SK-N-SH (cell line): Measurements from ENCODE around the gene SPSB3. TPM values are rescaled to one million over a fixed set of nuclear protein-coding genes. Genes with fewer than 3 reads are reported as not detected.

Source experiments
- CTCF ChIA-PET: fragments of 300-600, 350-600 bp; formaldehyde crosslinking; extraction: SDS; loops from one replicate; lab custom pipeline; 2021; lab: Yijun Ruan, JAX
- POLR2A ChIA-PET: fragments of 350-600 bp; sonication (Branson Sonifier 250); formaldehyde crosslinking; extraction: SDS; loops from one replicate; lab custom pipeline; 2020; ENCODE audit warnings: antibody characterized with exemption, inconsistent platforms; lab: Yijun Ruan, JAX
- DNase-seq: peaks from one replicate; pipeline ENCODE4 v3.0.0; 2012
- H2AFZ ChIP-seq: fragments of 200-600 bp; sonication (generic); 2 replicates; pipeline ENCODE4 v1.8.1; 2016; ENCODE audit warnings: antibody characterized with exemption, mild to moderate bottlenecking, low read depth
- H3F3A ChIP-seq: fragments of 200-600 bp; sonication (generic); replicated peaks from 2 replicates; pipeline ENCODE3; 2016; ENCODE audit warnings: antibody characterized with exemption, mild to moderate bottlenecking; ENCODE audit not compliant: insufficient read depth
- H3K27ac ChIP-seq, 2 experiments: fragments of 200-500 bp in 1 of 2; fragments of 200-600 bp in 1 of 2; sonication (Bioruptor generic) in 1 of 2; sonication (generic), shearing (Covaris generic) in 1 of 2; 2 replicates each; pipeline versions ENCODE4 v1.5.1 to v1.6.1; 2014 to 2016; ENCODE audit warnings: low read depth in 2 of 2, inconsistent platforms in 1 of 2, low read length in 1 of 2, mild to moderate bottlenecking in 1 of 2, mixed read lengths in 1 of 2
- H3K27me3 ChIP-seq: fragments of 200-600 bp; sonication (generic), shearing (Covaris generic); 2 replicates; pipeline ENCODE4 v1.6.1; 2016; ENCODE audit warnings: mixed run types; ENCODE audit not compliant: insufficient read depth
- H3K36me3 ChIP-seq, 2 experiments: fragments of 200-500 bp in 1 of 2; fragments of 200-600 bp in 1 of 2; sonication (Bioruptor generic) in 1 of 2; sonication (generic) in 1 of 2; replicated peaks in 1 of 2; 2 replicates each; pipeline versions ENCODE3 to v1.5.1; 2014 to 2016; ENCODE audit warnings: low read length in 1 of 2, mild to moderate bottlenecking in 1 of 2; ENCODE audit not compliant: insufficient read depth in 2 of 2, control insufficient read depth in 1 of 2
- H3K4me1 ChIP-seq, 2 experiments: fragments of 200-500 bp in 1 of 2; fragments of 200-600 bp in 1 of 2; sonication (Bioruptor generic) in 1 of 2; sonication (generic), shearing (Covaris generic) in 1 of 2; 2 replicates each; pipeline versions ENCODE4 v1.5.1 to v1.6.1; 2014 to 2016; ENCODE audit warnings: low read depth in 1 of 2, low read length in 1 of 2, mixed run types in 1 of 2; ENCODE audit not compliant: insufficient read depth in 2 of 2, control insufficient read depth in 1 of 2
- H3K4me2 ChIP-seq: fragments of 200-600 bp; sonication (generic), shearing (Covaris generic); 2 replicates; pipeline ENCODE4 v1.6.1; 2017; ENCODE audit warnings: mixed run types
- H3K4me3 ChIP-seq, 2 experiments: fragments of 200-500 bp in 1 of 2; fragments of 200-600 bp in 1 of 2; sonication (Bioruptor generic) in 1 of 2; sonication (generic), shearing (Covaris generic) in 1 of 2; 2 replicates each; pipeline versions ENCODE4 v1.5.1 to v1.8.1; 2014 to 2016; ENCODE audit warnings: low read depth in 2 of 2, inconsistent platforms in 1 of 2, low read length in 1 of 2, mild to moderate bottlenecking in 1 of 2, mixed read lengths in 1 of 2, moderate library complexity in 1 of 2
- H3K79me2 ChIP-seq: fragments of 200-600 bp; sonication (generic); 2 replicates; pipeline ENCODE4 v1.8.1; 2017; ENCODE audit warnings: mild to moderate bottlenecking; ENCODE audit not compliant: insufficient read depth
- H3K9ac ChIP-seq: fragments of 200-600 bp; sonication (generic); 2 replicates; pipeline ENCODE4 v1.6.1; 2017; ENCODE audit warnings: mixed run types
- H3K9me2 ChIP-seq: fragments of 200-600 bp; sonication (generic); 2 replicates; pipeline ENCODE4 v1.6.1; 2017; ENCODE audit warnings: mixed run types
- H3K9me3 ChIP-seq: fragments of 200-600 bp; sonication (generic); 2 replicates; pipeline ENCODE4 v1.6.1; 2017; ENCODE audit warnings: mixed run types, mild to moderate bottlenecking, moderate library complexity
- H4K20me1 ChIP-seq: fragments of 200-600 bp; sonication (generic); 2 replicates; pipeline ENCODE4 v1.6.1; 2017; ENCODE audit warnings: mild to moderate bottlenecking, mixed run types; ENCODE audit not compliant: insufficient read depth
- ELF1 ChIP-seq: IDR thresholded peaks from 2 replicates; pipeline ENCODE4 v1.4.0; 2012
- EZH2phosphoT487 ChIP-seq: fragments of 200-600 bp; sonication (generic); IDR thresholded peaks from 2 replicates; pipeline ENCODE4 v1.6.1; 2017; ENCODE audit warnings: low read depth, mixed run types, mild to moderate bottlenecking, antibody characterized with exemption, moderate library complexity, borderline replicate concordance
- FOXJ3 ChIP-seq: sonication (generic); formaldehyde crosslinking; IDR thresholded peaks from 2 replicates; pipeline ENCODE4 v1.5.1; 2020; ENCODE audit warnings: mild to moderate bottlenecking, missing genetic modification reagents
- GABPA ChIP-seq: IDR thresholded peaks from 2 replicates; pipeline ENCODE4 v1.4.0; 2012; ENCODE audit warnings: low read depth, mild to moderate bottlenecking
- GATA2 ChIP-seq: sonication (generic); formaldehyde crosslinking; IDR thresholded peaks from 2 replicates; pipeline ENCODE4 v1.5.0; 2020; ENCODE audit warnings: mild to moderate bottlenecking, missing genetic modification reagents
- MEF2A ChIP-seq: IDR thresholded peaks from 2 replicates; pipeline ENCODE4 v1.4.0; 2012; ENCODE audit warnings: low read depth, borderline replicate concordance
- NFIC ChIP-seq: IDR thresholded peaks from 2 replicates; pipeline ENCODE4 v1.4.0; 2012; ENCODE audit warnings: borderline replicate concordance
- NRF1 ChIP-seq: IDR thresholded peaks from 2 replicates; pipeline ENCODE4 v1.6.1; 2012; ENCODE audit warnings: low read depth, mild to moderate bottlenecking, low read length
- POLR2AphosphoS5 ChIP-seq: IDR thresholded peaks from 2 replicates; pipeline ENCODE4 v1.6.1; 2012; ENCODE audit warnings: low read depth, low read length
- RCOR1 ChIP-seq: fragments of 150-350 bp; IDR thresholded peaks from 2 replicates; pipeline ENCODE4 v1.6.1; 2017; ENCODE audit warnings: antibody characterized with exemption, low read length
- RFX5 ChIP-seq: IDR thresholded peaks from 2 replicates; pipeline ENCODE4 v1.6.1; 2012; ENCODE audit warnings: mild to moderate bottlenecking, improper control_type of control experiment, low read length
- RXRA ChIP-seq: IDR thresholded peaks from 2 replicates; pipeline ENCODE4 v1.4.0; 2012; ENCODE audit warnings: low read depth, mild to moderate bottlenecking, borderline replicate concordance
- SIN3A ChIP-seq: IDR thresholded peaks from 2 replicates; pipeline ENCODE4 v1.6.1; 2012; ENCODE audit warnings: low read depth, mild to moderate bottlenecking, low read length, moderate library complexity, borderline replicate concordance
- TCF12 ChIP-seq: IDR thresholded peaks from 2 replicates; pipeline ENCODE4 v1.4.0; 2012
- TEAD4 ChIP-seq: IDR thresholded peaks from 2 replicates; pipeline ENCODE4 v1.4.0; 2012; ENCODE audit warnings: mild to moderate bottlenecking, borderline replicate concordance; ENCODE audit not compliant: insufficient read depth
- WGBS: methylation state at CpG from one replicate; pipeline ENCODE4 v1.1.6; 2017; ENCODE audit warnings: low lambda C conversion rate; 5-methylcytosine and 5-hydroxymethylcytosine counted together
- polyA plus RNA-seq, 3 experiments: library from polyadenylated mRNA; depleted of rRNA; stranded (reverse); fragments of >200 nt; gene quantifications; 2 replicates each; pipeline ENCODE4 v1.2.3, GENCODE V29; 2012
- TF ChIP-seq, protein P1 (sequence below): fragments of 200-600 bp; sonication (generic); IDR thresholded peaks from 2 replicates; pipeline ENCODE4 v1.6.1; 2017; ENCODE audit warnings: antibody characterized with exemption, mild to moderate bottlenecking, moderate library complexity
- TF ChIP-seq, protein P2 (sequence below): IDR thresholded peaks from 2 replicates; pipeline ENCODE4; 2012
- TF ChIP-seq, protein P3 (sequence below): IDR thresholded peaks from 2 replicates; pipeline ENCODE4 v1.4.0; 2012; ENCODE audit warnings: low read depth, borderline replicate concordance
- TF ChIP-seq, protein P4 (sequence below): IDR thresholded peaks from 2 replicates; pipeline ENCODE4 v1.4.0; 2012; ENCODE audit warnings: low read depth, borderline replicate concordance

Gene SPSB3
- polyA plus RNA-seq, 1 of the 3 experiments (the other 2 are of a cell fraction) = 40.6 TPM

DNA sequence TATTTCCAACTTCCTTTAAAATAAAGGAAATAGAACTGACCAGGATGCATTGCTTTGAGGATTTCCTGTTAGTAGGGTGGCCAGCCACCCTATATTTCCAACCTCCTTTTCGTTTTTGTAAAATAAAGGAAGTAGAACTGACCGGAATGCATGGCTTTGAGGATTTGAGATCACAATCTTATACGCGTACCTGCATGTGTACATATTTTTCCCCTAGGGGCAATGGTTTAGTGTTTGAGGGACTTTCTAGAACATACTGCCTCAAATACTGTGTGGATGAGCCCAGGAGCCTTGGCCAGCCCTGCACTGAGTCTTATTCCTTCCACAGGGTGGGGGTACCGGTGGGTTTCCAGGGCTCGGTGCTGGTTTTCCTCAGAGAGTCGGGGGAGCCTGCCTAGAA is 50.8 kb downstream of the SPSB3 start (continued):
- TF ChIP-seq NRF1 (no peak), TEAD4 (no peak), GATA2 (no peak)
- TF ChIP-seq, protein P1, sequence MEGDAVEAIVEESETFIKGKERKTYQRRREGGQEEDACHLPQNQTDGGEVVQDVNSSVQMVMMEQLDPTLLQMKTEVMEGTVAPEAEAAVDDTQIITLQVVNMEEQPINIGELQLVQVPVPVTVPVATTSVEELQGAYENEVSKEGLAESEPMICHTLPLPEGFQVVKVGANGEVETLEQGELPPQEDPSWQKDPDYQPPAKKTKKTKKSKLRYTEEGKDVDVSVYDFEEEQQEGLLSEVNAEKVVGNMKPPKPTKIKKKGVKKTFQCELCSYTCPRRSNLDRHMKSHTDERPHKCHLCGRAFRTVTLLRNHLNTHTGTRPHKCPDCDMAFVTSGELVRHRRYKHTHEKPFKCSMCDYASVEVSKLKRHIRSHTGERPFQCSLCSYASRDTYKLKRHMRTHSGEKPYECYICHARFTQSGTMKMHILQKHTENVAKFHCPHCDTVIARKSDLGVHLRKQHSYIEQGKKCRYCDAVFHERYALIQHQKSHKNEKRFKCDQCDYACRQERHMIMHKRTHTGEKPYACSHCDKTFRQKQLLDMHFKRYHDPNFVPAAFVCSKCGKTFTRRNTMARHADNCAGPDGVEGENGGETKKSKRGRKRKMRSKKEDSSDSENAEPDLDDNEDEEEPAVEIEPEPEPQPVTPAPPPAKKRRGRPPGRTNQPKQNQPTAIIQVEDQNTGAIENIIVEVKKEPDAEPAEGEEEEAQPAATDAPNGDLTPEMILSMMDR = no peak
- TF ChIP-seq, protein P2, sequence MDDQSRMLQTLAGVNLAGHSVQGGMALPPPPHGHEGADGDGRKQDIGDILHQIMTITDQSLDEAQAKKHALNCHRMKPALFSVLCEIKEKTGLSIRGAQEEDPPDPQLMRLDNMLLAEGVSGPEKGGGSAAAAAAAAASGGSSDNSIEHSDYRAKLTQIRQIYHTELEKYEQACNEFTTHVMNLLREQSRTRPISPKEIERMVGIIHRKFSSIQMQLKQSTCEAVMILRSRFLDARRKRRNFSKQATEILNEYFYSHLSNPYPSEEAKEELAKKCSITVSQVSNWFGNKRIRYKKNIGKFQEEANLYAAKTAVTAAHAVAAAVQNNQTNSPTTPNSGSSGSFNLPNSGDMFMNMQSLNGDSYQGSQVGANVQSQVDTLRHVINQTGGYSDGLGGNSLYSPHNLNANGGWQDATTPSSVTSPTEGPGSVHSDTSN = no peak

DNA sequence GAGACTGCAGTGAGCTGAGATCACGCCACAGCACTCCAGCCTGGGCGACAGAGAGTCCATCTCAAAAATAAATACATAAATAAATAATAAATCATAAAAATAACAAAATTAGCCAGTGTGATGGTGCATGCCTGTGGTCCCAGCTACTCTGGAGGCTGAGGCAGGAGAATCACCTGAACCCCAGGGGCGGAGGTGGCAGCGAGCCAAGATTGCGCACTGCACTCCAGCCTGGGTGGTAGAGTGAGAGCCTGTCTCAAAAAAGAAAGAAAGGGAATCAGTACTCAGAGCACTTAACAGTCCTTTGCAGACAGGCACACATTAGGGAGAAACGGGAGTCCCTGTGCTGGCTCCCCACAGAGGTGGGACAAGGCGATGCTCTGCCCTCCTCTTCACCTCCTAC is 51.3 kb downstream of the SPSB3 start:
- ChIA-PET POLR2A (no interaction called here), CTCF (no interaction called here)
- Histone ChIP-seq H3K9ac (no peak overlapping the region), H3K27me3 (no peaks in the 10 kb centered on the region), H3K27ac (no peak overlapping the region), H3K9me2 (no peaks in the 10 kb centered on the region), H3K4me3 (no peak overlapping the region), H3K36me3 (peaks cover 7 to 34% of the 10 kb centered on the region in 2 experiments), H3K9me3 (no peaks in the 10 kb centered on the region), H3K79me2 (peaks cover 4% of the 10 kb centered on the region; the same call in 1 of the 2 replicates), H3K4me1 (no peaks in the 10 kb centered on the region), H4K20me1 (no peaks in the 10 kb centered on the region), H3F3A (peaks cover 16% of the 10 kb centered on the region), H2AFZ (no peak overlapping the region), H3K4me2 (no peak overlapping the region)
- no peak for DNase-seq
- WGBS = 94% methylated on average over 6 of the region's 7 CpGs
- TF ChIP-seq FOXJ3 (CRISPR knock-in tag) (no peak), ELF1 (no peak), GABPA (no peak), POLR2AphosphoS5 (no peak), SIN3A (no peak), MEF2A (no peak), TCF12 (no peak), RFX5 (no peak), RCOR1 (no peak), TEAD4 (no peak), RXRA (no peak), GATA2 (no peak), NFIC (no peak), EZH2phosphoT487 (no peak)
- TF ChIP-seq, protein P3, sequence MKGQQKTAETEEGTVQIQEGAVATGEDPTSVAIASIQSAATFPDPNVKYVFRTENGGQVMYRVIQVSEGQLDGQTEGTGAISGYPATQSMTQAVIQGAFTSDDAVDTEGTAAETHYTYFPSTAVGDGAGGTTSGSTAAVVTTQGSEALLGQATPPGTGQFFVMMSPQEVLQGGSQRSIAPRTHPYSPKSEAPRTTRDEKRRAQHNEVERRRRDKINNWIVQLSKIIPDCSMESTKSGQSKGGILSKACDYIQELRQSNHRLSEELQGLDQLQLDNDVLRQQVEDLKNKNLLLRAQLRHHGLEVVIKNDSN = no peak
- TF ChIP-seq, protein P4, sequence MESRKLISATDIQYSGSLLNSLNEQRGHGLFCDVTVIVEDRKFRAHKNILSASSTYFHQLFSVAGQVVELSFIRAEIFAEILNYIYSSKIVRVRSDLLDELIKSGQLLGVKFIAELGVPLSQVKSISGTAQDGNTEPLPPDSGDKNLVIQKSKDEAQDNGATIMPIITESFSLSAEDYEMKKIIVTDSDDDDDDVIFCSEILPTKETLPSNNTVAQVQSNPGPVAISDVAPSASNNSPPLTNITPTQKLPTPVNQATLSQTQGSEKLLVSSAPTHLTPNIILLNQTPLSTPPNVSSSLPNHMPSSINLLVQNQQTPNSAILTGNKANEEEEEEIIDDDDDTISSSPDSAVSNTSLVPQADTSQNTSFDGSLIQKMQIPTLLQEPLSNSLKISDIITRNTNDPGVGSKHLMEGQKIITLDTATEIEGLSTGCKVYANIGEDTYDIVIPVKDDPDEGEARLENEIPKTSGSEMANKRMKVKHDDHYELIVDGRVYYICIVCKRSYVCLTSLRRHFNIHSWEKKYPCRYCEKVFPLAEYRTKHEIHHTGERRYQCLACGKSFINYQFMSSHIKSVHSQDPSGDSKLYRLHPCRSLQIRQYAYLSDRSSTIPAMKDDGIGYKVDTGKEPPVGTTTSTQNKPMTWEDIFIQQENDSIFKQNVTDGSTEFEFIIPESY = no peak
